Measurements from ENCODE around the gene CPA1. TPM values are rescaled to one million over a fixed set of nuclear protein-coding genes. Genes with fewer than 3 reads are reported as not detected.

CPA1 gene
- total and polyA plus RNA-seq, 9 of the 15 experiments (the other 6 are each of a cell fraction or from before 2014, with no cell fraction given) = 6.5 TPM; not detected in 8

GRCh38 chr7:130352194-130353074 is 27.9 kb upstream of the CPA1 start (continued):
- TF ChIP-seq, protein P1, sequence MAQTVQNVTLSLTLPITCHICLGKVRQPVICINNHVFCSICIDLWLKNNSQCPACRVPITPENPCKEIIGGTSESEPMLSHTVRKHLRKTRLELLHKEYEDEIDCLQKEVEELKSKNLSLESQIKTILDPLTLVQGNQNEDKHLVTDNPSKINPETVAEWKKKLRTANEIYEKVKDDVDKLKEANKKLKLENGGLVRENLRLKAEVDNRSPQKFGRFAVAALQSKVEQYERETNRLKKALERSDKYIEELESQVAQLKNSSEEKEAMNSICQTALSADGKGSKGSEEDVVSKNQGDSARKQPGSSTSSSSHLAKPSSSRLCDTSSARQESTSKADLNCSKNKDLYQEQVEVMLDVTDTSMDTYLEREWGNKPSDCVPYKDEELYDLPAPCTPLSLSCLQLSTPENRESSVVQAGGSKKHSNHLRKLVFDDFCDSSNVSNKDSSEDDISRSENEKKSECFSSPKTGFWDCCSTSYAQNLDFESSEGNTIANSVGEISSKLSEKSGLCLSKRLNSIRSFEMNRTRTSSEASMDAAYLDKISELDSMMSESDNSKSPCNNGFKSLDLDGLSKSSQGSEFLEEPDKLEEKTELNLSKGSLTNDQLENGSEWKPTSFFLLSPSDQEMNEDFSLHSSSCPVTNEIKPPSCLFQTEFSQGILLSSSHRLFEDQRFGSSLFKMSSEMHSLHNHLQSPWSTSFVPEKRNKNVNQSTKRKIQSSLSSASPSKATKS (CRISPR knock-in tag; IDR thresholded peaks at IDR 0.05) = no peak

DNA sequence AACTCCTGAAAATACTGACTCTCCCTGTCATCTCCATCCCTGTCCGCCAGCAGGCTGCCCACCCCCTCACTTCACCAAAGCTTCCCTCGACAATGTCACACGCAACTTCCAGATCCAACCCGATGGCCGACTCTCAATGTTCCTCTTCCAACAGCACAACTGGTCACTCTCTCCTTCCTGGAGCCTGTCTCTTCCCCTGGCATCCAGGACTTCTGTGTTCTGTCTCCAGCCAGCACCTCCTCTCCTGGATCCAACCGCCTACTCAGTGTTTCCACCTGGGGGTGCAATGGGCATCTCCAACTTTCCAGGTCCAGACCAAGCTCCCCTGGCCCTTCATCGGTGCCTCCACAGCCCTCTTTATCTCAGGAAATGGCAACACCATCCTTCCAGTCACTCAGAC is 27.1 kb upstream of the CPA1 start:
- no TSS peak for BruUV-seq (replicated peaks)
- Histone ChIP-seq H3K9ac (ENCODE audit: insufficient read depth in 1 of 2, low read depth in 2 of 2, low read length in 2 of 2) (no peak overlapping the region), H3K27ac (ENCODE audit: extremely low read depth, low read depth, low read length) (no peak overlapping the region), H3K9me3 (replicated peaks; ENCODE audit: control insufficient read depth, insufficient read depth, low read depth, low read length) (no peaks in the 10 kb centered on the region), H2AFZ (ENCODE audit: low read depth, low read length) (no peak overlapping the region), H3K9me1 (ENCODE audit: control insufficient read depth, insufficient read depth, low read length) (no peaks in the 10 kb centered on the region), H3K4me2 (ENCODE audit: insufficient read depth, low read length) (no peak overlapping the region), H3K4me1 (replicated peaks in 1 of 2; ENCODE audit: control insufficient read depth in 2 of 2, insufficient read depth in 2 of 2, low read length in 2 of 2) (no peaks in the 10 kb centered on the region; a peak in 1 of 5 replicates), H3K79me2 (ENCODE audit: control insufficient read depth, insufficient read depth, low read length) (no peaks in the 10 kb centered on the region), H3K27me3 (ENCODE audit: control insufficient read depth in 2 of 2, insufficient read depth in 2 of 2, low read length in 2 of 2) (peaks cover 32 to 66% of the 10 kb centered on the region in 2 experiments), H3K4me3 (no peak overlapping the region), H4K20me1 (replicated peaks; ENCODE audit: control insufficient read depth, insufficient read depth, low read length) (no peaks in the 10 kb centered on the region), H3K36me3 (ENCODE audit: control insufficient read depth, insufficient read depth, low read length) (no peaks in the 10 kb centered on the region)
- DNase-seq (ENCODE audit: extremely low read depth in 1 of 4, low spot score in 3 of 4) (no peak), ATAC-seq (no peak; the same call in 2 of the 3 replicates), FAIRE-seq (no peak)
- in situ Hi-C loops (cut with MboI) (no loop called here), intact Hi-C loops (cut with micrococcal nuclease) (no loop called here)
- WGBS (ENCODE audit: insufficient coverage, low coverage, missing lambda C conversion rate) = 2% methylated on average over 7 of the region's 7 CpGs
- ChIA-PET CTCF (ENCODE audit: low intra/inter-chr PET ratio) (no interaction called here), POLR2A (interaction anchor here (1.0 to 1.1 kb wide), 3 partner anchors 8 to 25 kb away, joined by 3 to 5 read pairs (median 3); partner anchors contain the start of gene CPA5)
- TF ChIP-seq HNRNPH1 (optimal IDR thresholded peaks at IDR 0.05; ENCODE audit: low read depth, low read length) = no peak
- TF ChIP-seq, protein P2, sequence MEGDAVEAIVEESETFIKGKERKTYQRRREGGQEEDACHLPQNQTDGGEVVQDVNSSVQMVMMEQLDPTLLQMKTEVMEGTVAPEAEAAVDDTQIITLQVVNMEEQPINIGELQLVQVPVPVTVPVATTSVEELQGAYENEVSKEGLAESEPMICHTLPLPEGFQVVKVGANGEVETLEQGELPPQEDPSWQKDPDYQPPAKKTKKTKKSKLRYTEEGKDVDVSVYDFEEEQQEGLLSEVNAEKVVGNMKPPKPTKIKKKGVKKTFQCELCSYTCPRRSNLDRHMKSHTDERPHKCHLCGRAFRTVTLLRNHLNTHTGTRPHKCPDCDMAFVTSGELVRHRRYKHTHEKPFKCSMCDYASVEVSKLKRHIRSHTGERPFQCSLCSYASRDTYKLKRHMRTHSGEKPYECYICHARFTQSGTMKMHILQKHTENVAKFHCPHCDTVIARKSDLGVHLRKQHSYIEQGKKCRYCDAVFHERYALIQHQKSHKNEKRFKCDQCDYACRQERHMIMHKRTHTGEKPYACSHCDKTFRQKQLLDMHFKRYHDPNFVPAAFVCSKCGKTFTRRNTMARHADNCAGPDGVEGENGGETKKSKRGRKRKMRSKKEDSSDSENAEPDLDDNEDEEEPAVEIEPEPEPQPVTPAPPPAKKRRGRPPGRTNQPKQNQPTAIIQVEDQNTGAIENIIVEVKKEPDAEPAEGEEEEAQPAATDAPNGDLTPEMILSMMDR (IDR thresholded peaks at IDR 0.05 in 2 of 3, conservative IDR thresholded peaks at IDR 0.05 in 1 of 3; ENCODE audit: insufficient read depth in 2 of 3, low read depth in 1 of 3, low read length in 3 of 3) = 0 out of 6 replicates have a peak, but pooled peaks of 1 of the 3 experiments have one; percentile 4
- peak in 1 of 2 experiments; percentile 21; a peak in 2 of 4 replicates for TF ChIP-seq RAD21 (CRISPR knock-in tag; conservative IDR thresholded peaks at IDR 0.05 in 1 of 2, IDR thresholded peaks at IDR 0.05 in 1 of 2)
- 0 out of 2 replicates have a peak, but pooled peaks have one; percentile 25 for TF ChIP-seq MCM3 (IDR thresholded peaks at IDR 0.05)

Measured in K562 (cell line).